T-helper 1 cell treated with Interleukin-12 subunit alpha and Interleukin-12 subunit beta and Interleukin-4 antibody, amounts not matched to agents 30 ng/mL and 1 ng/mL, for 36 hours (primary cell): ENCODE data around the gene COL4A6. TPM values are rescaled to one million over a fixed set of nuclear protein-coding genes. Genes with fewer than 3 reads are reported as not detected.

ENCODE experiments used
- intact Hi-C: fragments of 100-400 bp; cut with micrococcal nuclease; formaldehyde crosslinking; loops from one replicate; pipeline ENCODE4 v1.15.1; 2024
- total RNA-seq: library from RNA; stranded (reverse); gene quantifications from 2 replicates; pipeline ENCODE4 v1.2.3, GENCODE V29; 2022

Gene COL4A6
- total RNA-seq, 1 donor from 2014 or later = not detected

DNA sequence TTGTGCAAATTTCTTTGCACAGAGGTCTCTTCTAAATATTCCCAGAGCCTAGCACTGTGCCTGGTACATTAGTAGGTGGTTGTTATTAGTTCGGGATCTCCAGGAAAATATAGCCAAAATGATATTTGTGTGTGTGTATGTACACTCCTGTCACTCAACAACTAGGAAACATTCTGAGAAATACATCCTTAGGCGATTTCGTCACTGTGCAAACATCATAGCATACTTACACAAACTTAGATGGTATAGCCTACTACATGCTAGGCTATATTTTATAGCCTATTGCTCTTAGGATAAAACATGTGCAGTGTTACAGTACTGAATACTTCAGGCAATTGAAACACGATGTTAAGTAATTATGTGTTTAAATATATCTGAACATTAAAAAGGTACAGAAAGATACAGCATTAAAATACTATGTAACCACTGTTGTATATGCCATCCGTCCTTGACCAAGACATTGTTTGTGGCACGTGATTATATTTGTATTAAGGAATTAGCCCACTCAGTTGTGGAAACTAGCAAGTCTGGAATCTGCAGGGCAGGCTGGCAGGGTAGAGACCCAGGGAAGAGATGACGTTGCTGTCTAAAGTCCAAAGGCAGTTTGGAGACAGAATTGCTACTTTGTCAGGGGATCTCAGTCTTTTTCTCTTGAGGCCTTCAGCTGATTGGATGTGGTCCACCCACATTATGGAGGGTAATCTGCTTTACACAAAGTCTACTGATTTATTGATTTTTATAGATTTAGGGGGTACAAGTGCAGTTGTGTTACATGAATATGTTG is 106.9 kb downstream of the COL4A6 start:
- intact Hi-C loops = no loop called here

DNA sequence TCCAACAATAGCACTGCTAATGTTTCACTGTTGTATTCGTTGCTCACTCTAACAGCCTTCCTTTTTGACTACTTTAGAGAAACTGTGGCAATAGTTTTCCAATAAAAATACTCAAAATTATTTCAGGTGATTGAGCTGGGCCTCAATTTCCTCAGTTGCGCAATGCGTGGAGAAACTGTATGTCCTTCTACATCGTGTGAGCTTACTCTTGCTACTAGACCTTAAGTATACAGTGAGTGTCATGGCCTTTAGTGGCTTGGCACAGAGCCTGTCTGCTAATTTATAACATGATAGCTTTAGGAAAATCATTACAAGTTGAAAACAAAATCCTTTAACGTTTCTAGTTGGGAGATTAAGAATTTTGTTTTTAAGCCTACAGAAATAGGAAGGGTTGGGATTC is 114.5 kb downstream of the COL4A6 start:
- intact Hi-C loops = no loop called here

DNA sequence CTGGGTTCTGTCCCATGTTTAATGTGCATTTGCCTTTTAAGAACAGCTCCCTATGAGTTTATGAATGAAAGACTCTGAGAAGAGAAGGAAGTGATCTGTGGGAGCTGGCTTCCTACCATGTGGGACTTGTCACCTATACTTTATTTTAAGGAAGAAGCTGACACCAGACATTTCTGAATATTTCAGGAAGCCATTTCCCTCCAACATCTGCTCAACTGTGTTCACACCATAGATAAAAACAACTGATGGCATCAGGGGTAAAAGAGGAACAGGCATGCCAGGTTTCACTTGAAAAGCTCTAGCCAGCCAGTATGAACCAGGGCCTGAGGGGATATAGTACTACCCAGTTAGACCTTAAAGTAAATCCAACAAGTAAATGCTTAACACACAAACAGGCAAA is 116.0 kb downstream of the COL4A6 start:
- intact Hi-C loops = no loop called here

DNA sequence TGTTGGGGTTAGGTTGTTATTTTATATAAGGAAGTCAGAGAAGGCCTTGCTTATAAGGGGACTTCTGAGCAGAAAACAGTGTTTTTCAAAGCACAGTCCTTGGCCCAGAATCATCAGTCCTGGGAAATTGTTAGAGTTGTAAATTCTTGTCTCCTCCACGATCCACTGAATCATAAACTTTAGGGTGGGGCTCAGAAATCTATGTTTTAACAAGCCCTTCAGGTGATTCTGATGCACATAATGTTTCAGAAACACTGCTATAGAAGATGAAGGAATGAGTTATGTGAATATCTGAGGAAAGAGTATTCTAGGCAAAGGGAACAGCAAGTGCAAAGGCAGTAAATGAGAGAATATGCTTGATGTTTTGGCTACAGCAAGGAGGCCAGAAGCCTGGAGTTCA is 121.8 kb downstream of the COL4A6 start:
- intact Hi-C loops = no loop called here

DNA sequence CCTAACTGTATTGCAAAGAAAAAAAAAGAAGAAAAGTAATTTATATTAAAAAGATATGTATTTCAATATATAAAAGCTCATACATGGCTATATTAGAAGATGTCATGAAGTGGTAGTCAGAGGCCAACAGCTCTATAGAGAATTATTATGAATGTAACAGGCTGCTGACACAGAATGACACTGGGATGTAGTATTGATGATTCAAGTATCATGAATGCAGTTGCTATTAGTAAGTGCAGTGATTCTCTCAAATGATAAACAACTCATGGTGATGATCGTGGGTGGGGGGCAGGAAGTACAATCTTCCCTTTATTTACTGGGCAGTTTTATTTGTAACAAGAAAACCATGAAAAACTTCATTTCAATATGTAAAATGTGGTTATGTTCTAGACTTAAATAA is 124.6 kb downstream of the COL4A6 start:
- intact Hi-C loops = no loop called here

DNA sequence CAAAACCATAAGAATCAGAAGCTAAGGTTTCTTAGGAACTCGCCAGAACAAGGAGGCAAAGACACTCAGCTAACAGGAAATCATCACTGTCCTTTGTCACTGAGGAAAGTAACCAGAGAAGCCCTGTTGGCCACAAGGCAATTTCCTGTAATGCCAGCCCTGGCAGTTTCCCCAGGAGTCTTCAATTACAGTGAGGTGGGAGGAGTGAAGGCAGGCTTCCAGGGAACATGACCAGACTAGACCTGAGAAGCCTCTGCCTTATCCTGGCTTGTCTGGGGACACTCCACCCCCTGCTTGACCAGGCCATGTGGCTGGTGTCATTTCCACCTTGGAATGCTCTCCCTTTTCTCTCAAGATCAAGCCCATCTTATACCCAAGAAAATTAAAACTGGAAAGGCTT is 125.3 kb downstream of the COL4A6 start:
- intact Hi-C loops = no loop called here

DNA sequence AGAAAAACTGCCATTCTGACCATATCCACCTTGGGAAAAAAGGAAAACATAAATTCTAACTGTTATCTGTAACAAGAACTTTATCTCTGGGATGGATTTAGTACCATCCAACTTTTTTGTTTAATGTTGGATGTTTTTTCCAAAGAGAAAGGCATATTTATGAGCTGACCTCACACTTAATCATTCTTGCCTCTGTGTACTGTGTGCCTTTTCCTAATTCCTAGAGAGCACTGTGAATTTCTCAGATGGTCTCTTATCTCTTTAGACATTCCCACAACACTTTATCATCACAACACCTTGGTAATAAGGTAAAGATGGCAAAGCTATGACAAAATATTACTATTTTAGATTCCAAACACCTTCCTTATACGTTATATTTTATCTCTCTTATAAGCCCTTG is 126.2 kb downstream of the COL4A6 start:
- intact Hi-C loops = no loop called here

DNA sequence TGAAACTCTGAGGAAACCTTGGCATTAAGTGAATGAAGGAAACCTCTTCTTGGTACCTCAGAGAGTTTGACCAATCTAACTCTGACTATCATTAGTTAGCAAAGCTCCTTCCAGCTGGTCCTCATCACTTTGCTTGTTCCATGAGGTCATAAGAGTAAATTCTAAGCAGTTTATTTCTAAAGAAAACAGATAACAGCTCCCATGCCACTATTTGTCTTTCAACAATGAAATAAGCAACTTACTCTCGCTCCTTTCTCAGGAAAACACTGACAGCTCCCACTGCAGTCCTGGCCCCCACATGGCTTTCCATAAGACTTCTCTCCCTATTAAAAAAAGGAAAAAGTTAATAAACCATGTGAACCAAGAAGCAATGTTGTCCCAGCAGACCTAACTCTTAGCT is 127.7 kb downstream of the COL4A6 start:
- intact Hi-C loops = no loop called here

DNA sequence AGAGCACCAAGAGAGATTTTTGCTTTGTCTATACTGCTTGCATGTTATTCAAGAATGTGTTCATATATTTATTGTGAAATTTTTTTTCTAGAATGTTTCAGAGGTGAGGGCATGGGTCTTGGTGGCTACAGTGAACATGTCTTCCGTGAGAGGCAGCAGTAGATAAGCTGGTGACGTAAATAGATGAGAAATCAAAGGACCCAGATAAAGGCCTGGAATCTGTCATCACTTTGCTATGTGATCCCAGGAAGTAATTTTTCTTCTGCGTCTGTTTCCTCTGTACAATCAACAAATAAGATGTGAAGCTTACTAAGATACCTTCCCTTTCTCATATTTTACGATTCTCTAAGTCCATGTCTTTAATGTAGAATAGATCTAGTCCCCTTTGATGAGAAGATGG is 129.1 kb downstream of the COL4A6 start:
- intact Hi-C loops = no loop called here

DNA sequence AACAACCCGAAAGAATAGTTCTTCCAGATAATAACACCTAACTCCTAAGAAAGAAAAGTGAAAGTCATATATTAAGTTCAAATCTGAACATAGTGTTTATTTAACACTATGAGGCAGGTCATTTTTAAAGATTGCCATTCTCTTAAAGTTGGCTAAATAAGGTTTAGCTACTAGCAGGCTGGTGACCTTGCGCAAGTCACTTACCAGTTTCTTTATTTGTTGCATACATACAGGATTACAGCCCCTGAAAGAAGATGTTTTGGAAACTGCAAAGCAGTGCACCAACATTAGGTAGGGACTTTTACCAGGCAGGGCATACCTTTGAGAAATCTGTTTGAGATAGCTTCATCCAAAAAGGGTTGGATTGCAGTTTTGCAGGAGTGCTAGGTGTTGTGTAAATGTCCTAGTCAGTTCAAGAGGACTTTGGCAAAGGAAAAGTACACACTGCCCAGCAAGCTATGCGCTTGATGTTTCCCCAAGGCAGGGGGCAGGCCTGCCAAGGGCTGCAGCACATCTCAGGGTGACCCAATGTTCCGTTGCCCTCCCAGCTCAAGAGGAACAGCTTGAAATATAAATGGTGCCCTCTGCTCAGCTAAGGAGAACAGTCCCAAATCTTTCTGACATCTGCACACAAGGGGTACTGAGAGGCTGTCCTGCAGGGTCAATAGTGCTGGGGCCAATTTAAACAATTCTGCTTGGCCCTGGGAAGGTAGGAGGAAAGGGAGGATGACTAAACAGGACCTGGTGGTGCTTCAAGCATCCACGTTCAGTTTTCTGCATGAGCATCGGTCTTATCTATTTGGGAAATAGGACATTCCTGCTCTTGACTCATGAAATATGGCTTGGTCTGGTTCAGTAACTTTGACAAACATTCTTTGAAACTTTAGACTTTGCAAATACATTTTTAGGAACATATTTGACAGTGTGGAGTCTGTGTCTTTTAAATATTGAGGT is 130.8 kb downstream of the COL4A6 start:
- intact Hi-C loops = no loop called here

DNA sequence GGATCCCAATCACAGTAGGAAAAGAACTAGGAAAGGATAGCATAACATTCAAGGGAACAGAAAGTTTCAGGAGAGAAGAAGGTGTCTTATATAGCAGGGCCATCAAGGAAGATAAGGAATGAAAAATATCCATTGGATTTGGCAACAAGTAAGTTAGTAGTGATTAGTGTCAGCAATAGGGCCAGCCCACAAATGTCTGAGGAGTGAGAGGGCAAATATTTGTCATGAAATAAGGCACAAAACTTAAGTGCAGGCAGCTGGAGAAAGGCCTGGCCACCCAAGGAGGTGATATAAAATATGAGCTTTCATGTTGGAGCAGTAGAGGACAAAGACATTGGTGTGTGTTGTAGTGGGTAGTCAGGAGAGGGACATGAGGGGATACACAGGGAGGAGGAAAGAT is 132.1 kb downstream of the COL4A6 start:
- intact Hi-C loops = no loop called here

DNA sequence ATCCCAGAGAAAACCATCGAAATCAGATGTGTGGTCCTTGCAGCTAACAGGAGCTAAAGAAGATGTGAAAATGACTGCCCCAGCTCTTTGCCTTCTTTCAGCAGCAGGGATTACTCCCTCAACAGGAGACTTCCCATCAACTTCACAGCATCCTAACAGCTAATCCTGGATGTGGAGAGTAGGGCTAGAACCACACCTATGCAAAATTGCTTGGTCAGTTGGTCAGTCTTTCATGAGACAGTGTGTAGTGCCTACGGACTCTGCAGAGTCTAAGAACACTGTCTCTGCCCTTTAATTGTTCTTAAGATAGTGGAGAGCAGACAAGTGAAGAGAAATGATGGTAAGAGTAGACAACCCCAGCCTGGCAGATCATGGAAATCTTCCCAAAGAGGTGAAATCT is 133.5 kb downstream of the COL4A6 start:
- intact Hi-C loops = no loop called here

DNA sequence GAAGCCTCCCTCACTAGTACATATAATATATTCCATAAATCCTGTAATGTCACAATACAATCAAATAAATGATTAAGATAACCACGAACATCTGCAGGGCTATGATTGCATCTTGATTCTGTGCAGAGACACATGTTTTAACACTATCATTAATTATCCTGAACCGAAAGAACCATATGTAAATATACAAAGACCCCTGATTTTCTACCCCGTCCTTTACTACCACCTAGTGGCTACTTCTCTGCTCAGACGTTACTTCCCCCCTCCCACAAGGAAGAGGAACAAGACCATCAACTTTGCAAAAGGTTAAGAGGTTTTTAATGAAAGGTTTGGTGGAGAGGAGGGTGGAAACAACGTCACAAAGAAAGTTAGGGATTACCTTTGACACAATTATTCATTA is 134.0 kb downstream of the COL4A6 start:
- intact Hi-C loops = no loop called here

DNA sequence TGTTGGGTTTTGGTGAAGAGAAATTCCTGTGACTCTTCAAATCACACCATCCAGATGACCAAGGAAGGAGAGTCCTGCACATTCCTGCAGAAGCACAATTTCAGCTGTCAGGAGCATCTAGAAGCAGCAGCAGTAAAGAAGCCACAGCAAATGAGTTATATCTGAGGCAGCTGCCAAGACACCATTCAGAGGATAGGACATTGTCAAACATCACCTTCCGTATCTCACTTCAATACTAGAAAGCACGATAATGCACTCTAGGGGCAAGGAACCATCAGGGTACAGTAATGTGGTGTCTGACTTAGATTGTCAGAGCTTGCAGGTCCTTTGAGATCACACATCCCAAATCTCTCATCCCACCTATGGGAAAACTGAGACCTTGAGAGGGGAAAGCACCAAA is 134.5 kb downstream of the COL4A6 start:
- intact Hi-C loops = no loop called here

DNA sequence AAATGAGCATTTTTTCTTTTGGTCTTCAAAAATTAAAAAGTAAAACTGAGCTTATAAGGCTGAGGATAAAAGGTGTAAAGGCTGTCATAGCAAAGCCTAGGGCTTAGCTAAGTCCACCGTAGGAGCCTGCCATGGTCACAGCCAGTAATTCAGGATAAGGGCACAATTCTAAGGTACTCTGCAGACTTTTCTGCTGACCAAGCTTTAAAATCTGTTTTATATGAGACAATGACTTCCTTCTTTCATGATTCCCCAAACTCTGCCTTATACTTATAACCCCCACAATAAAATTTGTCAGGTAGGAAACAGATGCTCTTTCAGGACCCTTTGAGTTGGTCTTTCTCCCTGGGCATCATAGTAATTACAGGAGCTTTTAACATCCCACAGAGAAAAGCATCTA is 138.5 kb downstream of the COL4A6 start:
- intact Hi-C loops = no loop called here

DNA sequence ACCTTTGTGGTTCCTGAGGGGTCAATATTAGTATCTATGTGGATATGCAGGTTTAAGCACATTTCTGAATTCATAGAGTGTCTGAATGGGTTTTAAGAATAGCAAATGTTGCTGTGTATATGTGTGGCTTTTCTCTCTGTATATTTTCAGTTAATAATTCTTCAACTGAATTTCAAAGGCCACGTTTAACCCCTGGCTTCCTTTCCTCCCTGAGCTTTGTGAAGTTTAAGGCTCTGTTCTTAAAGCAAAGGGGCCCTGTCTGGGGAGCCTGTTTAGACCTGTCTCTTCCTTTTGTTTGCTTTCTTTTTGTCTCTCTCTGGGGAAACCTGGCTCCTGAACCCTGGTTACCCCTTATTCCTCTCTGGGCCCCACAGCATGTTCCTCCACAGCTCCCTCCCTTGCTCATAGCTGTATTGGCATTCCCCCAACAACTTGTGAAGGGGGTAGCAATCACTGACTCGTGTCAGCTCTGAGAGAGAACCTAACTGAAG is 139.1 kb downstream of the COL4A6 start:
- intact Hi-C loops = no loop called here

DNA sequence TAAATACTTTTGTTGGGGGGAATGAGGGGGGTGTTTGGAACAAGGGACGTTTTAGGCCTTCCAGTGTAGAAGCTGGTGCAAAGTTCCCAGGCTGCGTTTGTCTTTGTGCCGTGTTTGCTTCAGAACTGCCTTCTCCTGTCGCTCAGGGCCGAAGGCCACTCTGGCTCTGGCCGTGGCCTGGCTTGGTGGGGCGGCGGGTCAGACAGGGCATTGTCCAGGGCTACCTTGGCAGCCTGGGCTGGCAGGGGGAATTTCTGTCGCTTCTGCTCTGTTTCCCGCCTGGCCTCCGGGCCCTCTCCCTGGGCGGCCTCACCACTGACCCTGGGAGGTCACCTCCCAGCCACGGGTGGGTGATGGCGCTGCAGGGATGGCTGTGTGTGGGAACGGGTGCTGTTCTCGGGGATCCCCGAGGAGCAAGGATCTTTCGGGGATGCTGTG is 140.0 kb downstream of the COL4A6 start:
- intact Hi-C loops = no loop called here

DNA sequence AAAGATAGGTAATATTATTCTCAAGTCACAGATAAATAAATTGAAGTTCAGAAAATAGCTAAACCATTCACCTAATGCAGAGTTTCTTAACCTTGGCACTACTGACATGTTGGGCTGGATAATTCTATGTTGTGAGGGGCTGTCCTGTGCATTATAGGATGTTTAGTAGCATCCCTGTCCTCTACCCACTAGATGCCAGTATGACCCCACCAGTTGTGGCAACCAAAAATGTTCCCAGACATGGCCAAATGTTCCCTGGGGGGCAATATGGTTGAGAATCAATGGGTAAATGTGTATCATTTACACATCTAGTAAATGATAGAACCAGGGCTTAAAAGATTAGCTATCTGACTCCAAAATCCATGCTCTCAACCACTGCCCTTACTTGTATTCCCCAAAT is 140.9 kb downstream of the COL4A6 start:
- intact Hi-C loops = no loop called here

DNA sequence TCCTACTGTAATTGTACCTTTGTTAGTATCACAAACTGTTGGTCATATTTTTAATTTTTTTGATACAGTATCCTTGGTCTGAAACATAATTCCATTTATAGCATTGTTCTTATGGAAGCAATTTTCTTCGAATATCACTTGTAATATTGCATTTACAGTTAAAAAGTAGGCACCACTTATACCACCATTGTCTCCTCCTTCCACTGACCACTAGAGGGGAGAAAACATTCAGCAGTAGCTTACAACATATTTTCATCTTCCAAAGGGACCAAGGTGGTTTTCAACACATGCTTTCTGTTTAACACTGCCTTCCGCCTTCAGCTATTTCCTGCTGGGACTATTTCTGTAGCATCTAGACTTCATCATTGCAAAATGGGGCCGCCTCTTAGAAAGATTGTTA is 146.2 kb downstream of the COL4A6 start:
- intact Hi-C loops = no loop called here

DNA sequence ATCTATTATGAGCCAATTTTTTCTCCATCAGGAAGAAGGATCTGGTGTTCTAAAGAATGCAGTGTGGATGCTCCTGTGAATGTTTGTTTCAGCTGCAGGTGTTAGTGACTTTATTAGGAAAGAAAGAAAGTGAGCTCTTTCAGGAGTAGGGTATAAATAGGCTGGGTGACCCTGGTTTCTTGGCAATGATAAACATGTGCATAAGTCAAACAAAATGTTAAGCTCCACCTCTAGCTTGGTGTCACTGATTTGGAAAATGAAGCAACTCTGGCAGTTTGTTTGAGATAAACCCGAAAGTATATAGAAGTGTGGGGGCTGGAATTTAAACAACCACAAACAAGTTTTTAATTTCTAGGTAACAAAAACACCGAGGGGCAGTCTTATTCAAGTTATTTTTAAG is 152.3 kb downstream of the COL4A6 start:
- intact Hi-C loops = no loop called here

DNA sequence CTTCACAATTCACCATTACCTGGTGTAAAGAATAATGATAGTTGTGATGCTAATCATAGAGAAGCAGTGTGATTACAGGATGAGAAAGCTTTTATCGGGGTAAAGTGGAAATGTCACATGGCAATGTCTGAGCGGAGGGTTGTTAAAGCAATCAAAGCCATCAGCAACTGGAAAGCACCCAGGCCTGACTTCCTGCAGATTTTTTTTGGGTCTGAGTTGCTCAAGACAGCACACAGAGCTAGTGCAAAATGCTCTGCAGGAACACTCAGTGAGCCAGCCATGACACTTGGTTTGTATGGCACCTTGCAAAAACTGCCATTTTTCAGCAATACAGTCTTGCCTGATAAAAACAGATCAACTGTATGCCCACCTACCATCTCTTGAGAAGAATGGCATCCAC is 152.9 kb downstream of the COL4A6 start:
- intact Hi-C loops = no loop called here

DNA sequence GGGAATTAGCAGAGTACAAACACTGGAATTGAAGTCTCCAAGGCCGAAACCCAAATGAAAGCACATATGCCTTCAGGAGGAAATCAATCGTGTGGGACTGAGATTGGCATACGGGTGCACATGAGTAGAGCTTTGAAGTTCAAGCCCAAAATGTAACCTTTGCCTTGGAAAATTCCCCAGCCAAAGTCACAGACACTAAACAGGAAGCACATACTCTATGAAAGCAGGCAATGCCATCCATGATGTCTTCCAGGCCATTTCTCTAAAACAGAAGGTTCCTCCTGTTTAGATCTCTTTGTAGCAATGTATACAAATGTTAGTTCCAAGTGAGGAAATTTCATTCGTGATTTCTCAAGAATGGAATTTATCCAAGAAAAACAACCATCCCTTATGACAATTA is 162.5 kb downstream of the COL4A6 start:
- intact Hi-C loops = no loop called here
